Measurements from ENCODE around the gene TPRG1L. TPM values are rescaled to one million over a fixed set of nuclear protein-coding genes. Genes with fewer than 3 reads are reported as not detected.

Gene TPRG1L
- total RNA-seq, 3 donors from 2014 or later (not counting 1 experiment from before 2014, with no cell fraction given): 36.2 to 46.7 (median 37.9) TPM

DNA sequence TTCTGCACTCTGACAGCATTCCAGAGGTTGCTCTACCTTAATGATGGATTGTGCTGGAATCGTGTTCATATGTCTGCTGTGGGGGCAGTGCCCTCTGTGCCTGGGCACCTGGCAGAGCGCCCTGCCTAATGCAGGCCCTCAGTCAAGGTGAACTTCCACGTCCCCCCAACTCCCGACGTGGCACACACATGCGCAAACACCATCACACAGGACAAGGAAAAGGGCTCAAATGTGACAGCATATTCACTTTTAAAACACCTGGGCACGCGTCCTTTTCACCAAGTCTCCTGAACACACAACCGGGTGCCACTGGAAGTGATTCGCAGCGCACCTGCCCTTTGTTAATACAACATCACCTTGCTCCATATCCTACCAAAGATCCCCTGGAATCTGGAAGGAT lies 11.7 kb downstream of the TPRG1L start:
- H3K9me3 ChIP-seq (ENCODE audit: control insufficient read depth, insufficient read depth, low read length): no peaks in the 10 kb centered on the region
- H3K36me3 Mint-ChIP-seq: peaks cover 9% of the 10 kb centered on the region
- DNase-seq (no peak), ATAC-seq (no peak)
- peaks cover 54% of the 10 kb centered on the region for H3K36me3 ChIP-seq (ENCODE audit: control insufficient read depth, insufficient read depth, low read length)
- WGBS (ENCODE audit: insufficient coverage): 97% methylated on average over 11 of the region's 11 CpGs
- no peaks in the 10 kb centered on the region for H3K27me3 ChIP-seq (ENCODE audit: control insufficient read depth, insufficient read depth, low read length)
- intact Hi-C loops (cut with micrococcal nuclease): no loop called here
- TF ChIP-seq, protein P1, sequence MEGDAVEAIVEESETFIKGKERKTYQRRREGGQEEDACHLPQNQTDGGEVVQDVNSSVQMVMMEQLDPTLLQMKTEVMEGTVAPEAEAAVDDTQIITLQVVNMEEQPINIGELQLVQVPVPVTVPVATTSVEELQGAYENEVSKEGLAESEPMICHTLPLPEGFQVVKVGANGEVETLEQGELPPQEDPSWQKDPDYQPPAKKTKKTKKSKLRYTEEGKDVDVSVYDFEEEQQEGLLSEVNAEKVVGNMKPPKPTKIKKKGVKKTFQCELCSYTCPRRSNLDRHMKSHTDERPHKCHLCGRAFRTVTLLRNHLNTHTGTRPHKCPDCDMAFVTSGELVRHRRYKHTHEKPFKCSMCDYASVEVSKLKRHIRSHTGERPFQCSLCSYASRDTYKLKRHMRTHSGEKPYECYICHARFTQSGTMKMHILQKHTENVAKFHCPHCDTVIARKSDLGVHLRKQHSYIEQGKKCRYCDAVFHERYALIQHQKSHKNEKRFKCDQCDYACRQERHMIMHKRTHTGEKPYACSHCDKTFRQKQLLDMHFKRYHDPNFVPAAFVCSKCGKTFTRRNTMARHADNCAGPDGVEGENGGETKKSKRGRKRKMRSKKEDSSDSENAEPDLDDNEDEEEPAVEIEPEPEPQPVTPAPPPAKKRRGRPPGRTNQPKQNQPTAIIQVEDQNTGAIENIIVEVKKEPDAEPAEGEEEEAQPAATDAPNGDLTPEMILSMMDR (IDR thresholded peaks at IDR 0.05): no peak
- no peaks in the 10 kb centered on the region for H3K4me1 ChIP-seq (ENCODE audit: control insufficient read depth, insufficient read depth, low read length)
- no peaks in the 10 kb centered on the region for H3K4me1 Mint-ChIP-seq
- no peak overlapping the region for H3K4me3 ChIP-seq (ENCODE audit: low read length)
- H3K27ac Mint-ChIP-seq: no peak overlapping the region
- no peaks in the 10 kb centered on the region for H3K27me3 Mint-ChIP-seq (ENCODE audit: low read depth in 2 of 2)
- no peak overlapping the region for H3K27ac ChIP-seq (ENCODE audit: low read length)
- no peaks in the 10 kb centered on the region for H3K9me3 Mint-ChIP-seq
- H3K4me3 Mint-ChIP-seq: no peak overlapping the region

GRCh38 chr1:3638027-3638426 lies 13.2 kb downstream of the TPRG1L start:
- peaks cover 9% of the 10 kb centered on the region for H3K36me3 Mint-ChIP-seq
- intact Hi-C loops (cut with micrococcal nuclease): no loop called here
- ATAC-seq: no peak

GRCh38 chr1:3638676-3639075 lies 13.9 kb downstream of the TPRG1L start:
- Histone ChIP-seq H3K27ac (ENCODE audit: low read length) (no peak overlapping the region), H3K9me3 (ENCODE audit: control insufficient read depth, insufficient read depth, low read length) (no peaks in the 10 kb centered on the region), H3K36me3 (ENCODE audit: control insufficient read depth, insufficient read depth, low read length) (peaks cover 46% of the 10 kb centered on the region), H3K4me3 (ENCODE audit: low read length) (no peak overlapping the region), H3K4me1 (ENCODE audit: control insufficient read depth, insufficient read depth, low read length) (no peaks in the 10 kb centered on the region), H3K27me3 (ENCODE audit: control insufficient read depth, insufficient read depth, low read length) (no peaks in the 10 kb centered on the region)
- H3K27me3 Mint-ChIP-seq (ENCODE audit: low read depth in 2 of 2): no peaks in the 10 kb centered on the region
- ATAC-seq (no peak), DNase-seq (no peak)
- 87% methylated on average over 15 of the region's 15 CpGs for WGBS (ENCODE audit: insufficient coverage)
- no peak overlapping the region for H3K27ac Mint-ChIP-seq
- TF ChIP-seq, protein P1 (IDR thresholded peaks at IDR 0.05): no peak
- H3K9me3 Mint-ChIP-seq: no peaks in the 10 kb centered on the region
- peaks cover 9% of the 10 kb centered on the region for H3K36me3 Mint-ChIP-seq
- intact Hi-C loops (cut with micrococcal nuclease): no loop called here
- H3K4me3 Mint-ChIP-seq: no peak overlapping the region
- H3K4me1 Mint-ChIP-seq: no peaks in the 10 kb centered on the region

More at GRCh38 chr1:3638027-3638426, 13.2 kb downstream of the TPRG1L start:
- 98% methylated on average over 12 of the region's 12 CpGs for WGBS (ENCODE audit: insufficient coverage)
- Histone ChIP-seq H3K27me3 (ENCODE audit: control insufficient read depth, insufficient read depth, low read length) (no peaks in the 10 kb centered on the region), H3K36me3 (ENCODE audit: control insufficient read depth, insufficient read depth, low read length) (peaks cover 46% of the 10 kb centered on the region), H3K9me3 (ENCODE audit: control insufficient read depth, insufficient read depth, low read length) (no peaks in the 10 kb centered on the region), H3K4me3 (ENCODE audit: low read length) (no peak overlapping the region), H3K27ac (ENCODE audit: low read length) (no peak overlapping the region), H3K4me1 (ENCODE audit: control insufficient read depth, insufficient read depth, low read length) (no peaks in the 10 kb centered on the region)
- no peak overlapping the region for H3K27ac Mint-ChIP-seq
- no peak for DNase-seq
- H3K27me3 Mint-ChIP-seq (ENCODE audit: low read depth in 2 of 2): no peaks in the 10 kb centered on the region
- no peak overlapping the region for H3K4me3 Mint-ChIP-seq
- TF ChIP-seq, protein P1 (IDR thresholded peaks at IDR 0.05): no peak
- no peaks in the 10 kb centered on the region for H3K9me3 Mint-ChIP-seq
- no peaks in the 10 kb centered on the region for H3K4me1 Mint-ChIP-seq

DNA sequence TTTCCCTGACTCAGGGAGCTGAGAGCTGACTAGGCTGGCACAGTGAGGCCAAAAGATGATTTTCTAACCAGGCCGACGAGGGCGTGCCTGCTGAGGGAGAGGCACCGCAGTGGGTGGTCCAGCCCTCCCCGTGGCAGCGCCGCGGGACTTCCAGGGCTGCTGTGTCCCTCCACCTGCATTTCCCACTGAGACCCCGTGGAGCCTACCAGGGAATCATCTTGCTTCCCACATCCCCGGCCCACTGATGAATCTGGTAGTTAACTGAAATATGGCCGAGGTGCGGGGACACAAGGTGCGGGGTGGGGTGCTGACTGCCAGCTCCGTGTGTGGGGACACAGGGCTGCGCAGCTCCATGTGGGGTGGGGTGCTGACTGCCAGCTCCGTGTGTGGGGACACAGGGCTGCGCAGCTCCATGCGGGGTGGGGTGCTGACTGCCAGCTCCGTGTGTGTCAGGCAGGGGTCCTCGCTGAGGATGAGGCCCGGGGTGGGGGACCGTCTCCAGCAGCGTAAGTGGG lies 14.6 kb downstream of the TPRG1L start:
- Mint-ChIP-seq H3K36me3 (peaks cover 9% of the 10 kb centered on the region), H3K4me1 (no peaks in the 10 kb centered on the region), H3K27me3 (ENCODE audit: low read depth in 2 of 2) (no peaks in the 10 kb centered on the region), H3K4me3 (no peak overlapping the region), H3K27ac (no peak overlapping the region), H3K9me3 (no peaks in the 10 kb centered on the region)
- no peak for DNase-seq
- no peak for ATAC-seq
- Histone ChIP-seq H3K4me3 (ENCODE audit: low read length) (no peak overlapping the region), H3K9me3 (ENCODE audit: control insufficient read depth, insufficient read depth, low read length) (no peaks in the 10 kb centered on the region), H3K36me3 (ENCODE audit: control insufficient read depth, insufficient read depth, low read length) (peaks cover 42% of the 10 kb centered on the region), H3K4me1 (ENCODE audit: control insufficient read depth, insufficient read depth, low read length) (no peaks in the 10 kb centered on the region), H3K27me3 (ENCODE audit: control insufficient read depth, insufficient read depth, low read length) (no peaks in the 10 kb centered on the region), H3K27ac (ENCODE audit: low read length) (no peak overlapping the region)
- 96% methylated on average over 23 of the region's 23 CpGs for WGBS (ENCODE audit: insufficient coverage)
- intact Hi-C loops (cut with micrococcal nuclease): no loop called here
- TF ChIP-seq, protein P1 (IDR thresholded peaks at IDR 0.05): no peak

Measured in natural killer cell (primary cell).